Stimulated activated CD8-positive, alpha-beta memory T cell treated with anti-CD3 and anti-CD28 coated beads, Interleukin-4, amount 100 ng/mL, for 24 hours (primary cell): ENCODE measurements around the gene PVALEF.

Experiments used
- DNase-seq: peaks from one replicate; pipeline ENCODE4 v3.0.0-alpha.2; 2020; ENCODE audit warnings: low read depth

PVALEF gene

GRCh38 chr17:81163051-81163695 lies 2.1 kb upstream of the PVALEF start:
- DNase-seq = no peak

- DNase-seq = no peak
Measured at GRCh38 chr17:81163703-81164370, 1.5 kb upstream of the PVALEF start.

GRCh38 chr17:81164371-81165245 lies 699 bp upstream of the PVALEF start:
- DNase-seq = no peak

- no peak for DNase-seq
Measured at GRCh38 chr17:81166033-81166492, 756 bp downstream of the PVALEF start, which contains the start of gene AATK. Gene AATK, minus strand, starts transcription at chr17:81166221. Its CDS starts 229 bp downstream, at chr17:81165992.

GRCh38 chr17:81167194-81167524 lies 1.9 kb downstream of the PVALEF start:
- no peak for DNase-seq

- no peak for DNase-seq
Measured at GRCh38 chr17:81167638-81168037, 2.3 kb downstream of the PVALEF start.

- DNase-seq = no peak
Measured at GRCh38 chr17:81169870-81170309, 4.6 kb downstream of the PVALEF start.

- no peak for DNase-seq
Measured at GRCh38 chr17:81170727-81171494, 5.6 kb downstream of the PVALEF start.

GRCh38 chr17:81171941-81172340 lies 6.6 kb downstream of the PVALEF start:
- DNase-seq = no peak

GRCh38 chr17:81173052-81173761 lies 7.9 kb downstream of the PVALEF start:
- no peak for DNase-seq

GRCh38 chr17:81173762-81174155 lies 8.5 kb downstream of the PVALEF start:
- DNase-seq = no peak

GRCh38 chr17:81176666-81177065 lies 11.4 kb downstream of the PVALEF start:
- DNase-seq = no peak

GRCh38 chr17:81178136-81179091 lies 13.1 kb downstream of the PVALEF start:
- DNase-seq = no peak

GRCh38 chr17:81179220-81179619 lies 13.9 kb downstream of the PVALEF start:
- DNase-seq = no peak

GRCh38 chr17:81179861-81180260 lies 14.6 kb downstream of the PVALEF start:
- DNase-seq = no peak

GRCh38 chr17:81180836-81181810 lies 15.8 kb downstream of the PVALEF start:
- DNase-seq = no peak

GRCh38 chr17:81181811-81182185 lies 16.5 kb downstream of the PVALEF start:
- DNase-seq = no peak

- no peak for DNase-seq
Measured at GRCh38 chr17:81182596-81182995, 17.3 kb downstream of the PVALEF start.

GRCh38 chr17:81183316-81183715 lies 18.0 kb downstream of the PVALEF start:
- no peak for DNase-seq
